Measurements from ENCODE around the gene KIAA1671.
"Not testable (repeated sequence)": the region's sequence is repeated elsewhere in the genome, so short reads cannot be mapped to it uniquely, and the experiment has no call there.

KIAA1671 gene

DNA sequence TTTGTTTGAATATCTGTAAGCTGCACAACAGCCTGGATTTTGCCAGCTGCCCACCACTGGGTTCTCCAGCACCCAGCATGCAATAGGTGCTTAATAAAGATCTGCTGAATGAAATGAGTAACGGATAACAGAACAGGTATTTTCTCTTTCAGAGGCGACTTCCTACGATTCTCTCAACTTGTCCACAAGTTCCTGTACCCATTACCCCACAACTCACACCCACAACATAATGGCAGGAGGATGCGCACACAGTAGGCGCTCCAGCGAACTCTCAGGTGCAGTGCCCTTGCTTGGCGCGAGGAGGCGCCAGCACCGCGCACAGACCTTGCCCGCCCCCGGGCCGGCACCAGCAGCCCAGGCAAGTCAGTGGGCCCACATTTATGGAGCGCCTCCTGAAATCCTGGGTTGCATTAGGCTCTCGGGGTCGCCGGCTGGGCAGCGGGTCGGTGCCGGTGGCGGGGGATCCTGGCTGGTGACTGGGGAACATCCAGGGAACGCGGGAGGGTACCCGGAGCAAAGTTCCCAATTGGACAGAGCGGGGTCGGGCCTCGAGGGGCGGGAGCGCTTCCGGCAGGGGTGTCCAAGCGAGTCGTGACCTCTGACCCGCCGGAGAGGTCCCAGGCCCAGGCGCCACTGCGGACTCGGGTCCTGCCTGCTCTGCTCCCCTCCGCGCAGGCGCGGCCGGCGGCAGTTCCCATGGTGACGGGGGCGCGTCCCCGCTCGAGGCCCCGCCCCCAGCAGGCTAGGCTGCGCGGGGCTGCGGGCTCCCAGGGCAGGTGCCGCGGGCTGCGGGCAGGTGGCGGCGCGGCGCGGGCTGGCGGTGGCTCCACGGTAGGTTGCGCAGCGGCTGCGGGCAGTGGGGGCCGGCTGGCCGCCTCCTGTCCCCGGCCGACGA is at the start of gene KIAA1671:
TSS of gene KIAA1671 (plus strand) at position 775 of the 895 bp plus-strand sequence. CDS start 75,284 bp downstream, outside the sequence.
- peak; percentile 87 for DNase-seq

DNA sequence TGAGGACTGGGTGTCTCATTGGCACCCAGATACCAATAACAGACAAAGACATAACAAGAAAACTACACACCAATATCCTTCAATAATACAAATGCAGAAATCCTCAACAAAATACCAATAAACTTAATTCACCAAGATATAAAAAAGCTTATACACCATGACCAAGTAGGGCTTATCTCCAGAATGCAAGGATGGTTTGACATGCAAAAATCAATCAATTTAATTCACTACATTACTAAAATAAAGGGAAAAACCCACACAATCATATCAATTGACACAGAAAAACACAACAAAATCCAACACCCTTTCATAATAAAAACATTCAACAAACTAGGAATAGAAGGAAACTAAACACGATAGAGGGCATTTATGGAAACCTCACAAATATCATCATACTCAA is 46.6 kb upstream of the KIAA1671 start:
- no peak for DNase-seq

- not testable (repeated sequence) for DNase-seq
Observed at GRCh38 chr22:24907101-24907500, 45.4 kb upstream of the KIAA1671 start.

DNA sequence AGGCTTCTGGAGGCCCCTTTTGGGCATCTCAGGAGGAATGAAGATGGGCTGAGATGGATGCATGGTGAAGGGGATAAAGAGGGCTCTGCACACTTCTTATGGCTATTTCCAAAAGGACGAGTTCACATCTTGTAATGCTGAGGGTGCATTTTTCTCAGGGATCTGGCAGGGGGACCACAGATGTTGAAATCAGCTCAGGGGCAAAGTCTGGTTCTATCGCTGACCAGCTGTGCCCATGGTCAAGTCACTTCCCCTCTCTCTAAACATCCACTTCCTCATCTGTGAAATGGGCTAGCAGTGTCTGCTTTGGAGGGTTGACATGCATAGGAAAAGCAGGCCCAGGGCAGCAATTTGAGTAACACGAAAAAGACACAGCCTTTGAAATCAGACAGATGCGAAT is 32.5 kb upstream of the KIAA1671 start:
- no peak for DNase-seq

- no peak for DNase-seq
Observed at GRCh38 chr22:24925586-24926427, 26.7 kb upstream of the KIAA1671 start.

DNA sequence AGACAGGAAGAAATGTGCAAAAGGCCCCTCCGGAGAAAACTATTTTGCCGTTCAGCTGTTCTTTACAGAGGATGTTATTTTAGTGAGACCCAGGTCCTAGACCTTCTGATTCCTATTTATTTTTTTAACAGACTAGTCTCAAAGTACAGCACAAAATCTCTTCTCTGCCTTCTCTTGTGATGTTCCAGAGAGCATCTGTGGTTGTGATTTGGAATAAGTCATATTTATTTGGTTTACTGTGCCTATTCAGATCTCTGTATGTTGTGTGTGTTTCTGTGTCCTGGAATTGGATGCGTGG is 26.1 kb upstream of the KIAA1671 start:
- no peak for DNase-seq

DNA sequence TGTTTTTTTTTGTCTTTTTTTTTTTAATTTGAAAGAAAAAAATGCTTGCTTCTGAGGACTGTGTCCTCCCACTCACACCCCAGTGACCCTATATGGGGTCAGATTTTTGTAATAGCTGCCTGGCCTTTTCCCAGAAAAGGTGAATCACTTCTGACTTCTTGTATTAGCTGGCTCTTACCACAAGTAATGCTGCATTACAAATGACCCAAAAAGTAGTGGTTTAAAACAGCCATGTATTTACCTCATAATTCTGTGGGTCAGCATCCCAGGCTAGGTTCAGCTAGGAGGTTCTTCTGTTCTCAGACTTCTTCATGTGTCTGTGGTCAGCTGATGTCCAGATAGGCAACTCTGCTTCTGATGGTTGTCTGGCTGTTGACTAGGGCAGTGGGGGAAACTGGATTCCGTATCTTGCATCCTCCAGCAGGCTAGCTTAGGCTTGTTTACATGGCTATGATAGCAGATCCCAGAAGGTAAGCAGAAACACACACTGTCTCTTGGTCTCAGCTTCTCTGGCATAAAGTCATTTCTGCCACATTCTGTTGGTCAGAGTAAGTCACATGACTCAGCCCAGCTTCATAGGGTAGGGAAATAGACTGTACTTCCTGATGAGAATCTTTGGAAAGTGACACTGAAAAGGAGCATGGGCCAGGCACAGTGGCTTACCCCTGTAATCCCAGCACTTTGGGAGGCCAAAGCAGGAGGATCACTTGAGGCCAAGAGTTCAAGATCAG is 25.5 kb upstream of the KIAA1671 start:
- no peak for DNase-seq

- DNase-seq = no peak
Observed at GRCh38 chr22:24928322-24928721, 24.2 kb upstream of the KIAA1671 start.

DNA sequence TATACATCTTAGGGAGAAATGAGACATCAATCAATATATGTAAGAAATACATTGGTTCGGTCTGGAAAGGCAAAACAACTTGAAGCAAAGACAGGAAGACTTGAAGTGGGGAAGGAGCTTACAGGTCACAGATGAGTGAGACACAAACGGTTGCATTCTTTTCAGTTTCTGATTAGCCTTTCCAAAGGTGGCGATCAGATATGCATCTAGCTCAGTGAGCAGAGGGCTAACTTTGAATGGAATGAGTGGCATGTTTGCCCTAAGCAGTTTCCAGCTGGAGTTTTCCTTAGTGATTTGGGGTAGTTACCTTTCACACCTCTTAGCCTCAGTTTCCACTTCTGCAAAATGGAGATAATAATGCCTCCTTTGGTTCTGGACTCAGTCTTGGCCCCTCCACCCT is 21.8 kb upstream of the KIAA1671 start:
- DNase-seq = no peak

GRCh38 chr22:24935771-24936483 is 16.6 kb upstream of the KIAA1671 start:
- DNase-seq = no peak

GRCh38 chr22:24937114-24937513 is 15.4 kb upstream of the KIAA1671 start:
- DNase-seq = no peak

DNA sequence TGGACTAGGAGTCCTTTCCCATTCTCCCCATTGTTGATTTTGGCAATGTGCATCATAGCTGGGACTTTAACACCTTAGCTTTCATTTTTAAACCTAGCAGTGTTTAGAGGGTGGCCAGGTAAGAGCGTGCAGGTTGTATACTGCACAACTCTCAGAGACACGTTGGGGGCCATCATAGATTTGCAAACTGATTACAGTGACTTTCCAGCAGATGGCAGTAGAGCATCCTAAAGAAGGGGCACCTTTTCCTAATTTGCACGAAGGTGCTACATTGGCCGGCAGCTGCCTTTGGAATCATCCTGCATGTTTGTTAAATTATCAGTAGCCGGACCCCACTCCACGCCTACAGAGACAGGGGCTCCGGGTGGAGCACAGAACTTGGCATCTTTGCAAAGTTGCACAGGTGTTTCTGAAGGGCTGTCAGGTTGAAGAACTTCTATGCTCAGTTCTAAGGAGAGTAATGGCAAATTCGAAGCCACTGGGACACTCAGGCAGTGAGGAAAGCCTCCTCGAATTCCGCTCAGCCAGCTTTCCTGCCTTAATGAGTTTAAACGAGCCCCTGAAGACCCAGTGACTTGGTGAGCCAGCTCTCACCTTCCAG is 13.7 kb upstream of the KIAA1671 start:
- DNase-seq = no peak

DNA sequence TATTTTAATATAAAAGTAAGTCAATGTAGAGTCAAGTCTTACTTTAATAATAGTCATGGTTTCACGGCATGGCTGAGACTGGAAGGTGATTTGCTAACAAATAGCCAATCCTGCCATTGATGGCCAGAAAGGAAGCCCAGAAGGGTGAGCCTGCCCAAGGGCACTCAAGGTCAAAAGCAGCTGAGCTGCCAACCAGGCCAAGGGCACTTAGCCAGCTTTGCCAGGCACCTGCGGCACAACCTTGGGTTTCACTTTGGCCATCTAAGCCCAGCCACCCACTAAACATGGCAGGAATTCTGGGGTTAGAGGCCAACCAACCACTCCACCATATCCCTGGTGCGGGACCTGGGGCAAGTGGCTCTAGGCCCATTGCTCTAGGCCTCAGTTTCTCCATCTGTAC is 10.2 kb upstream of the KIAA1671 start:
- no peak for DNase-seq

- no peak for DNase-seq
Observed at GRCh38 chr22:24944217-24944937, 8.1 kb upstream of the KIAA1671 start.

DNA sequence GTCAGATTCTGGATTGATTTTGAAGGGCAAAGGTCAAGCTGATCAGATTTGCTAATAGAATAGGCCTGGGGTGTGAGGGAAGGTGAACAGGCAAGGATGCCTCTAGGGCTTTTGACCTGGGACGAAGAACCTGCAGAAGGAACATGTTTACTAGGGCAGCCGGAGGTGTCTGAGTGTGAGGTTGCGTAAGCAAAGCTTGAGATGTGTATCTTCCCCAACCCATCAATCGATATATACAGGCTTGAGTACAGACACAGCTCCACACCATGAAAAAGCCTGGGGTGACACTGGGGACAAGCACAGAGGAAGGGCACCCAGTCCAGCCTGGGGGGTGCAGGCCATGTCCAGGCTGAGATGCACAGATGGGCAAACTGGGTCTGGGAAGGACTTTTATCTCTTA is 7.1 kb upstream of the KIAA1671 start:
- no peak for DNase-seq

GRCh38 chr22:24947383-24947782 is 5.1 kb upstream of the KIAA1671 start:
- DNase-seq = no peak

- no peak for DNase-seq
Observed at GRCh38 chr22:24947881-24948280, 4.6 kb upstream of the KIAA1671 start.

DNA sequence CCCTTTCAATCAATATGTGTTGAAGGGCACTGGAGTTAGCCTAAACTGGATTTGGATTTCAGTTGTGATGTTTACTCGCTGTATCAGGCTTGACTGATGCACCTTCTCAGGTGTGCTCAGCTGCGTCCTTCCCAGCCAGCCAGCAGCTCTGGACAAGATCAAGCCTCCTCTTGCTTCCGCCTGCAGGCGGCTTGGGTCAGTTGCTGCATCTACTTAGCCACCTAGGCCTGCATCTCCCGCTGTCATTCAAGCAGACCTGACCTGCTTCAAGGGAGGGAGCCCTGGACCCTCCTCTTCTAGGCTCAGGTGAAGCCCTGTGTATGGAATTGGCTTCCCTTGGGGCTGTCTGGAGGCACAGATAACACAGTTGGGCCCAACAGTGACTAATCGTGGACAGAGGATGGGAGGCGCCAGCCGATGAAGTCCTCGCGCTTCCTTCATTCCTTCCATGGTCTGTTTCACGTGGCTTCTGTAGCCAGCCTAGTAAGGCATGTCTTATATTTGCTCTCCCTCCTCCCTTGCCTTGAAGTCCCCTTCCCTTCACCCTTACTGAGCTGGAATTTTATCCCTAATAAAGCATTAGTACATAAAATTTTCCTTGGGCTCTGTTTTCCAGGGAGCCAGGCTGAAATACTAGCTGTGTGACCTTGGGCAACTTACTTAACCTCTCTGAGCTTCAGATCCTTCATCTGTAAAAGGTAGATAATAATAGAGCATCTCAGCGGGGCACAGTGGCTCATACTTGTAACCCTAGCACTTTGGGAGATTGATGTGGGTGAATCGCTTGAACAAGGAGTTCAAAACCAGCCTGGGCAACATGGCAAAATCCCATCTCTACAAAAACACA is 3.9 kb upstream of the KIAA1671 start:
- no peak for DNase-seq

DNA sequence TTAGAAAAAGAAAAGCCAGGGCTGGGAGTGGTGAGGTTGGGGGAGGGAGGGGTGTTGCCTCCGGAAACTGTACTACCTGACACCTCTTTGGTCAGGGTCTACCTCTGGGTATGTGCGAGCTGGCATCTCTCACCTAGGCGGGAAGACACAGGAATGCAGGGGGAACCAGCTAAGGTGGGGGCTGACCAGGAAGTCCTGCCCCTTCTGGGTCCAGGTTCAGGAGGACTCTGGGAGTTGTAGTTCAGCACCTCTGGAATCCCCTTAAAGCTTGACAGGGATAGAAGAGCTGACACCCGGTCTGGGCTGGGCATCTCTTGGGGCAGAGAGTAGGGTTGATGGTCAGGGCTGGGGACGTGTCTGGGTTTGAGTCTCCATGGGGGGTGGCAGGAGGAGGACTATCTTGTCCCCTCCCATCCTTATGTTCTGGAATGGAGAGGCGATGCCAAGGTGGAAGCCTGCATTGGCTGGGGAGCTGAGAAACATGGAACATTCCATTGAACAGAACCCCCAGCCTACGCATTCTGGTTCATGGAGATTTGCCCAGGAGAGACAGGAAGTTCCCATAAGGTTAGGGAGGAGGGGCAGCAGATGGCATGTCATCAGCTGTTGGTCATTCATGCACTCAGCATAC is 2.1 kb upstream of the KIAA1671 start:
- DNase-seq = no peak

DNA sequence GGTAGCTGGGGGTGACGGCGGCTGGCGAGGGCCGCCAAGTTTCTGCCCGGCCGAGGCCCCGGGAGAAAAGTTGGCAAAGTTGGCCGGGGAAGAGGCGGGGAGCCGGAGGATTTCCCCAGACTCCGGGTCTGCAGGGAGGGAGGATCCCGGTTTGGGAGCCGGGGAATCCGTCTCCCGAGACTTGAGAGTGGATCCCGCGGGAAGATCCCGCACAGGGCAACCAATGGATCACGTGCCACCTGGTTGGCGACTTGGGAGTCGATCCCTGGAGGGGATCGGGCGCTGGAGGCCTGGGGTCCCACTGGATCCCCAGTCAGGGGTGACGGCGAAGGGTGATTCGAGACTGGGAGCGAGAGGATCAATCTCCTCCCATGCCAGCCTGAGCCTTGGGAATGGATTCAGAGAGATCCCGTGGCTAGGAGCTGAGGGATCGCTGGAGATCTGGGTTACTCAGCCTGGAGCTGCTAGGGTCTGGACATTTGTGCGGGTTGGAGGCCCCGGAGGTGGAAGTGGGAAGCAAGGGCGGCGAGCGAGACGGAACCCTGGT is 394 bp downstream of the KIAA1671 start:
- DNase-seq = no peak
